K562 (cell line): ENCODE data around the gene OR10C1. TPM values are rescaled to one million over a fixed set of nuclear protein-coding genes. Genes with fewer than 3 reads are reported as not detected.
"Not testable (repeated sequence)": the region's sequence is repeated elsewhere in the genome, so short reads cannot be mapped to it uniquely, and the experiment has no call there.

Source experiments
- ATAC-seq: fragments of 200-7000 bp; cut with Tn5 transposase; 3 replicates; pipeline ENCODE4 v1.9.1; 2020; ENCODE audit warnings: moderate library complexity
- BruUV-seq: library from RNA; stranded (reverse); fragments of 400-500 nt; replicated peaks from 2 replicates; lab custom pipeline; 2021; lab: Mats Ljungman, UMichigan
- CTCF ChIA-PET: fragments of 300-600 bp; formaldehyde crosslinking; extraction: SDS; loops from one replicate; lab custom pipeline; 2021; ENCODE audit warnings: low intra/inter-chr PET ratio; lab: Yijun Ruan, JAX
- POLR2A ChIA-PET: fragments of 300-600, 350-650 bp; sonication (Branson Sonifier 250); formaldehyde crosslinking; extraction: SDS; loops from one replicate; lab custom pipeline; 2021; ENCODE audit warnings: antibody characterized with exemption, inconsistent platforms; lab: Yijun Ruan, JAX
- DNase-seq, 4 experiments: peaks; one replicate each; pipeline versions ENCODE4 v3.0.0 to v3.0.0-alpha.2; 2011 to 2018; ENCODE audit warnings: low spot score in 3 of 4, mixed read lengths in 3 of 4; ENCODE audit errors: extremely low read depth in 1 of 4
- FAIRE-seq: peaks from 2 replicates; lab custom pipeline; 2011; peaks lifted over from hg19 to GRCh38; lab: Jason Lieb, UNC
- H2AFZ ChIP-seq: 2 replicates; pipeline ENCODE4 v1.6.0; 2011; ENCODE audit warnings: low read depth, low read length, control low read depth, inconsistent platforms
- H3K27ac ChIP-seq: fragments of 200-600 bp; 3 replicates; pipeline ENCODE4 v1.8.0; 2011; ENCODE audit warnings: low read depth, mild to moderate bottlenecking, control low read depth, inconsistent platforms, low read length, moderate library complexity, mixed read lengths; ENCODE audit errors: extremely low read depth
- H3K27me3 ChIP-seq, 2 experiments: fragments of 300-600 bp in 1 of 2; 2 replicates in 1 of 2; 3 replicates in 1 of 2; pipeline versions ENCODE4 v1.6.0 to v1.8.0; 2011; ENCODE audit warnings: inconsistent platforms in 2 of 2, low read length in 2 of 2, mild to moderate bottlenecking in 1 of 2, mixed read lengths in 1 of 2, moderate library complexity in 1 of 2; ENCODE audit not compliant: control insufficient read depth in 2 of 2, insufficient read depth in 2 of 2
- H3K36me3 ChIP-seq: fragments of 300-600 bp; 3 replicates; pipeline ENCODE4 v1.8.0; 2011; ENCODE audit warnings: mild to moderate bottlenecking, low read length, inconsistent platforms; ENCODE audit not compliant: control insufficient read depth, insufficient read depth
- H3K4me1 ChIP-seq, 2 experiments: fragments of 200-600 bp in 1 of 2; replicated peaks in 1 of 2; 2 replicates in 1 of 2; 3 replicates in 1 of 2; pipeline versions ENCODE4 v1.5.1 to v1.8.0; 2011; ENCODE audit warnings: inconsistent platforms in 2 of 2, low read length in 2 of 2, mild to moderate bottlenecking in 1 of 2, mixed read lengths in 1 of 2, moderate library complexity in 1 of 2; ENCODE audit not compliant: control insufficient read depth in 2 of 2, insufficient read depth in 2 of 2
- H3K4me2 ChIP-seq: 2 replicates; pipeline ENCODE4 v1.6.1; 2011; ENCODE audit warnings: low read length, control low read depth, inconsistent platforms, mixed read lengths; ENCODE audit not compliant: insufficient read depth
- H3K4me3 ChIP-seq: fragments of 200-600 bp; sonication (generic), shearing (Covaris generic); 2 replicates; pipeline ENCODE4 v1.5.1; 2016; ENCODE audit warnings: control low read depth, inconsistent platforms
- H3K79me2 ChIP-seq: fragments of 200-600 bp; 3 replicates; pipeline ENCODE4 v1.8.0; 2011; ENCODE audit warnings: low read length, inconsistent platforms; ENCODE audit not compliant: control insufficient read depth, insufficient read depth
- H3K9ac ChIP-seq, 2 experiments: 2 replicates each; pipeline versions ENCODE4 v1.6.0 to v1.6.1; 2011; ENCODE audit warnings: low read depth in 2 of 2, low read length in 2 of 2, control low read depth in 1 of 2, inconsistent platforms in 1 of 2, mild to moderate bottlenecking in 1 of 2, mixed read lengths in 1 of 2; ENCODE audit not compliant: insufficient read depth in 1 of 2
- H3K9me1 ChIP-seq: one replicate; pipeline ENCODE4 v1.6.0; 2011; ENCODE audit warnings: inconsistent platforms, mild to moderate bottlenecking, low read length, moderate library complexity; ENCODE audit not compliant: control insufficient read depth, insufficient read depth
- H3K9me3 ChIP-seq: replicated peaks from 2 replicates; pipeline ENCODE4 v1.5.1; 2011; ENCODE audit warnings: low read depth, low read length, inconsistent platforms; ENCODE audit not compliant: control insufficient read depth, insufficient read depth
- H4K20me1 ChIP-seq: replicated peaks from 2 replicates; pipeline ENCODE4 v1.6.1; 2011; ENCODE audit warnings: low read length, inconsistent platforms, mixed read lengths; ENCODE audit not compliant: control insufficient read depth, insufficient read depth
- BCOR ChIP-seq: fragments of 450-650 bp; IDR thresholded peaks from 2 replicates; pipeline ENCODE4 v1.6.1; 2016
- CHD4 ChIP-seq: fragments of 200-600 bp; sonication (generic); IDR thresholded peaks from 3 replicates; pipeline ENCODE4 v1.6.1; 2012; ENCODE audit warnings: low read depth, mild to moderate bottlenecking, mixed read lengths, low read length, inconsistent platforms; ENCODE audit not compliant: insufficient read depth, insufficient replicate concordance, poor library complexity, severe bottlenecking
- CREB3L1 ChIP-seq: fragments of 450-650 bp; IDR thresholded peaks from 2 replicates; pipeline ENCODE4 v1.6.1; 2014; ENCODE audit warnings: low read depth, mild to moderate bottlenecking, moderate library complexity, borderline replicate concordance
- HIVEP1 ChIP-seq: fragments of 250-450 bp; sonication (Bioruptor Pico); IDR thresholded peaks from 2 replicates; pipeline ENCODE4 v1.4.0; 2020; ENCODE audit warnings: mild to moderate bottlenecking
- STAT5A ChIP-seq: IDR thresholded peaks from 2 replicates; pipeline ENCODE4 v1.6.1; 2012; ENCODE audit warnings: low read length, inconsistent platforms, borderline replicate concordance
- ZNF431 ChIP-seq: sonication (generic); formaldehyde crosslinking; IDR thresholded peaks from 2 replicates; pipeline ENCODE4 v1.8.0; 2022; ENCODE audit warnings: mild to moderate bottlenecking, missing genetic modification reagents
- ZNF707 ChIP-seq: fragments of 250-450 bp; sonication (Bioruptor Pico); conservative IDR thresholded peaks from 2 replicates; pipeline ENCODE4 v1.8.0; 2022; ENCODE audit warnings: inconsistent platforms, mild to moderate bottlenecking, moderate library complexity
- ZNF778 ChIP-seq: fragments of 450-650 bp; formaldehyde crosslinking; IDR thresholded peaks from 2 replicates; pipeline ENCODE4 v1.4.0; 2020; ENCODE audit warnings: mild to moderate bottlenecking, moderate library complexity
- WGBS: fragments of 100-300 bp; shearing (Covaris generic); methylation state at CpG from one replicate; pipeline ENCODE4 v1.1.6; 2016; ENCODE audit warnings: low coverage, mixed read lengths; ENCODE audit not compliant: insufficient coverage; ENCODE audit errors: missing lambda C conversion rate; 5-methylcytosine and 5-hydroxymethylcytosine counted together
- in situ Hi-C: fragments of 300-500 bp; cut with MboI; formaldehyde crosslinking; loops from 4 replicates; pipeline ENCODE4 v1.15.0; 2018; ENCODE audit warnings: inconsistent platforms, mixed read lengths
- intact Hi-C: fragments of 100-400 bp; cut with micrococcal nuclease; formaldehyde crosslinking; loops from 2 replicates; pipeline ENCODE4 v1.14.2; 2022
- polyA plus RNA-seq, 8 experiments: library from polyadenylated mRNA; depleted of rRNA in 4 of 8; stranded (reverse) in 5 of 8; unstranded in 3 of 8; fragments of >200 nt; fragmentation: Nextera tagmentation in 2 of 8; fragmentation: Illumina TruSeq in 1 of 8; extraction: Ambion mirVana in 2 of 8; extraction: Trizol in 1 of 8; gene quantifications; 2 replicates each; pipeline versions ENCODE4 v1.2.1 to v1.2.3, GENCODE V29; 2011 to 2014; ENCODE audit warnings: inconsistent platforms in 1 of 8, missing spikeins in 1 of 8
- total RNA-seq, 7 experiments: library from RNA; depleted of rRNA in 6 of 7; stranded (reverse); fragments of >200 nt in 6 of 7; fragmentation: Illumina TruSeq in 2 of 7; extraction: Trizol in 2 of 7; gene quantifications; 2 replicates each; pipeline versions ENCODE4 v1.2.1 to v1.2.3, GENCODE V29; 2011 to 2021; ENCODE audit warnings: low replicate concordance in 1 of 7

Gene OR10C1
- total and polyA plus RNA-seq, 9 of the 15 experiments (the other 6 are each of a cell fraction or from before 2014, with no cell fraction given), result not detected

GRCh38 chr6:29442719-29443118 lies 3.6 kb downstream of the OR10C1 start (continued):
- TF ChIP-seq CREB3L1 (no peak), STAT5A (no peak), ZNF778 (no peak), ZNF707 (CRISPR knock-in tag) (no peak), HIVEP1 (no peak), BCOR (no peak), CHD4 (no peak)

GRCh38 chr6:29444031-29444430 lies 4.9 kb downstream of the OR10C1 start:
- H4K20me1 ChIP-seq, H3K36me3 ChIP-seq, FAIRE-seq, in situ Hi-C loops, BruUV-seq, H2AFZ ChIP-seq, intact Hi-C loops, H3K27ac ChIP-seq, H3K4me3 ChIP-seq, CTCF ChIA-PET, H3K9ac ChIP-seq, H3K9me1 ChIP-seq, DNase-seq, H3K9me3 ChIP-seq, H3K4me1 ChIP-seq, POLR2A ChIA-PET, H3K4me2 ChIP-seq, H3K79me2 ChIP-seq, ATAC-seq: not testable (repeated sequence)
- H3K27me3 ChIP-seq, result peaks cover 0 to 11% of the 10 kb centered on the region in 2 experiments; a peak in 3 of 5 replicates
- 0% methylated on average over 1 of the region's 1 CpG for WGBS
- TF ChIP-seq ZNF431 (CRISPR knock-in tag), result peak; percentile 91
